Measurements from ENCODE around the gene CYTH1. TPM values are rescaled to one million over a fixed set of nuclear protein-coding genes. Genes with fewer than 3 reads are reported as not detected.

The CYTH1 gene
- polyA plus RNA-seq, 1 donor from 2014 or later: 120 TPM

- TF ChIP-seq MXI1 (conservative IDR thresholded peaks at IDR 0.05; ENCODE audit: poor library complexity, severe bottlenecking) (no peak), CTCF (IDR thresholded peaks at IDR 0.05; ENCODE audit: poor library complexity, severe bottlenecking) (no peak), REST (IDR thresholded peaks at IDR 0.05; ENCODE audit: borderline replicate concordance) (no peak), POLR2AphosphoS5 (IDR thresholded peaks at IDR 0.05) (no peak), RAD21 (conservative IDR thresholded peaks at IDR 0.05) (no peak), SMC3 (conservative IDR thresholded peaks at IDR 0.05; ENCODE audit: poor library complexity) (no peak), TAF1 (IDR thresholded peaks at IDR 0.05; ENCODE audit: low read depth) (no peak), EP300 (conservative IDR thresholded peaks at IDR 0.05; ENCODE audit: poor library complexity, severe bottlenecking) (no peak), EZH2 (IDR thresholded peaks at IDR 0.05; ENCODE audit: borderline replicate concordance, insufficient read depth, low read length, poor library complexity, severe bottlenecking) (no peak)
- Histone ChIP-seq H4K20me1 (ENCODE audit: insufficient read depth) (no peaks in the 10 kb centered on the region), H3F3A (ENCODE audit: insufficient read depth, low read length, poor library complexity, severe bottlenecking) (no peaks in the 10 kb centered on the region), H3K9me3 (ENCODE audit: low read length) (no peaks in the 10 kb centered on the region), H3K36me3 (ENCODE audit: insufficient read depth, low read length) (no peaks in the 10 kb centered on the region), H3K4me2 (ENCODE audit: low read length) (no peak overlapping the region), H2AFZ (ENCODE audit: low read depth, low read length) (no peak overlapping the region), H3K27ac (ENCODE audit: low read length) (no peak overlapping the region), H3K9ac (ENCODE audit: low read length) (no peak overlapping the region), H3K9me2 (ENCODE audit: insufficient read depth, low read length) (no peaks in the 10 kb centered on the region), H3K27me3 (ENCODE audit: insufficient read depth, low read depth, low read length) (no peaks in the 10 kb centered on the region), H3K4me3 (ENCODE audit: low read length) (no peak overlapping the region), H3K79me2 (replicated peaks; ENCODE audit: insufficient read depth, low read length) (no peaks in the 10 kb centered on the region)
Observed at GRCh38 chr17:78647032-78647431, 135.0 kb downstream of the CYTH1 start.

GRCh38 chr17:78645421-78646295 lies 136.4 kb downstream of the CYTH1 start:
- Histone ChIP-seq H3K4me2 (ENCODE audit: low read length) (no peak overlapping the region), H4K20me1 (ENCODE audit: insufficient read depth) (no peaks in the 10 kb centered on the region), H3K9me2 (ENCODE audit: insufficient read depth, low read length) (no peaks in the 10 kb centered on the region), H3F3A (ENCODE audit: insufficient read depth, low read length, poor library complexity, severe bottlenecking) (no peaks in the 10 kb centered on the region), H3K36me3 (ENCODE audit: insufficient read depth, low read length) (no peaks in the 10 kb centered on the region), H3K9ac (ENCODE audit: low read length) (no peak overlapping the region), H3K9me3 (ENCODE audit: low read length) (no peaks in the 10 kb centered on the region), H2AFZ (ENCODE audit: low read depth, low read length) (no peak overlapping the region), H3K79me2 (replicated peaks; ENCODE audit: insufficient read depth, low read length) (no peaks in the 10 kb centered on the region), H3K27ac (ENCODE audit: low read length) (no peak overlapping the region), H3K27me3 (ENCODE audit: insufficient read depth, low read depth, low read length) (no peaks in the 10 kb centered on the region), H3K4me3 (ENCODE audit: low read length) (no peak overlapping the region)
- TF ChIP-seq SMC3 (conservative IDR thresholded peaks at IDR 0.05; ENCODE audit: poor library complexity): no peak
- TF ChIP-seq MXI1 (conservative IDR thresholded peaks at IDR 0.05; ENCODE audit: poor library complexity, severe bottlenecking): no peak
- TF ChIP-seq CTCF (IDR thresholded peaks at IDR 0.05; ENCODE audit: poor library complexity, severe bottlenecking): no peak

All from neural cell (in vitro differentiated cells).